HG03520 (cell line): ENCODE results near the gene ADAMTS14.

Experiments used
- ATAC-seq: cut with Tn5 transposase; IDR thresholded peaks from one replicate; pipeline ENCODE4 v1.9.1; 2021; ENCODE audit warnings: mild to moderate bottlenecking, moderate library complexity; ENCODE audit not compliant: unreplicated experiment

Gene ADAMTS14

GRCh38 chr10:70673929-70674559 is 1.7 kb downstream of the ADAMTS14 start:
- no peak for ATAC-seq

DNA sequence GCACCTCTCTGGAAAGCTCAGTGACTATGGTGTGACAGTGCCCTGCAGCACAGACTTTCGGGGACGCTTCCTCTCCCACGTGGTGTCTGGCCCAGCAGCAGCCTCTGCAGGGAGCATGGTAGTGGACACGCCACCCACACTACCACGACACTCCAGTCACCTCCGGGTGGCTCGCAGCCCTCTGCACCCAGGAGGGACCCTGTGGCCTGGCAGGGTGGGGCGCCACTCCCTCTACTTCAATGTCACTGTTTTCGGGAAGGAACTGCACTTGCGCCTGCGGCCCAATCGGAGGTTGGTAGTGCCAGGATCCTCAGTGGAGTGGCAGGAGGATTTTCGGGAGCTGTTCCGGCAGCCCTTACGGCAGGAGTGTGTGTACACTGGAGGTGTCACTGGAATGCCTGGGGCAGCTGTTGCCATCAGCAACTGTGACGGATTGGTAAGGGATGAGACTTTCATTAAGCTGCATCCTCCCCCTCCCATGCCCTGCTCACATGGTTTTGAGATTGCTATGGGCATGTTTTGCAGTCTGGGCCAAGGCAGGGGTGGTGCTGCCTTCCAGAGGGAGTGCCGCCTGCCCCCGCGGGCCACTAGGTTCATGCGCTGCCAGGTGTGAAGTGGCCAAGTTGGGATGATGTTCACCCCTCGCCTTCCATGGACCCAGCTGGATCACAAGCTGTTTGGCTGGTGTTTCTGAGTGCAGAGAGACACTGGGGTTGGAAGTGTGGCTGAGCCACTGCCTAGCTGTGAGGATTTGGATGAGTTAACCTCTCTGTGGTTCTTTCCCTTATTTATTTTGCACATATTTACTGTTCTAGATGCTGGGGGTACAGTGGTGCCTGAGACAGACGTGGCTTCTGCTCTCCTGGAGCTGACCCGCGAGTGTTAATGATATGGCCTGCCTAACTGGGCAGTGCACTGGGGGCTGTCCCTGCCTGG is 2.5 kb downstream of the ADAMTS14 start:
- no peak for ATAC-seq

- no peak for ATAC-seq
Observed at GRCh38 chr10:70675496-70676161, 3.3 kb downstream of the ADAMTS14 start.

GRCh38 chr10:70676511-70676910 is 4.2 kb downstream of the ADAMTS14 start:
- no peak for ATAC-seq

DNA sequence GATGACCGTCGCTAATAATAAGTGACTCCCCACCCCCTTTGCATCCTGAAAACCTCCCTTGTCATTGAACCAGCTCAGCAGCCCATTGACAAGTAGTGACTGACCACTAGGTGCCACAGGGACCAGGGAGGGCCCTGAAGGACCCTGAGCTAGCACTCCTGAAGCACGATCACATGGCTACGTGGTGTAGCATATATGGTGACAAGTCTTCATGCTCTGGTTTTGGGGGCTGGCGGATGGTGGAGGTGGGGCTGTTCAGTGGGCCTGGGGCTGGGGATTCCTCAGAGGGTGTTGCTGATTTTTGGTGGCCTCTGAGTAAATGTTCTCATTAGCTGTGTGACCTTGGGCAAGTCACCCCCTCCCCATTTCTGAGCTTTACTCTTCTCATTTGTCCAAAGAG is 4.7 kb downstream of the ADAMTS14 start:
- ATAC-seq = no peak

GRCh38 chr10:70677620-70678249 is 5.4 kb downstream of the ADAMTS14 start:
- no peak for ATAC-seq

DNA sequence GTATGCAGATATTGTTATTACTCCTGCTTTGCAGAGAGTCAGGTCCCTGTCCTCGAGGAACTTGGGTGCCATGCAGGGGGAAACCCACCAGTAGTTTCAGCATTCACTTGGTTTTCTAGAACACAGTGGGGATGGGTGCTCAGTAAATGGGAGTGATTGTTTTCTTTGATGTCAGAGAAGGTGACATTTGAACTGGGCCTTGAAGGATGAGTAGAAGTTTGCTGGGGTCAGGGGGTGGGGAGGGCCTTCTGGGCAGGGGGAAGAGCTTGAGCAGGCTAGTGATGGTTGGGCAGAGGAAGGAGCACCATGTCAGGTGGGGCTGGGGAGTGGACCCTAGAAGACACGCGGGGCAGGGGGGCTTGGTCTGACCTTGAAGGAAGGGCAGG is 5.9 kb downstream of the ADAMTS14 start:
- ATAC-seq = no peak

DNA sequence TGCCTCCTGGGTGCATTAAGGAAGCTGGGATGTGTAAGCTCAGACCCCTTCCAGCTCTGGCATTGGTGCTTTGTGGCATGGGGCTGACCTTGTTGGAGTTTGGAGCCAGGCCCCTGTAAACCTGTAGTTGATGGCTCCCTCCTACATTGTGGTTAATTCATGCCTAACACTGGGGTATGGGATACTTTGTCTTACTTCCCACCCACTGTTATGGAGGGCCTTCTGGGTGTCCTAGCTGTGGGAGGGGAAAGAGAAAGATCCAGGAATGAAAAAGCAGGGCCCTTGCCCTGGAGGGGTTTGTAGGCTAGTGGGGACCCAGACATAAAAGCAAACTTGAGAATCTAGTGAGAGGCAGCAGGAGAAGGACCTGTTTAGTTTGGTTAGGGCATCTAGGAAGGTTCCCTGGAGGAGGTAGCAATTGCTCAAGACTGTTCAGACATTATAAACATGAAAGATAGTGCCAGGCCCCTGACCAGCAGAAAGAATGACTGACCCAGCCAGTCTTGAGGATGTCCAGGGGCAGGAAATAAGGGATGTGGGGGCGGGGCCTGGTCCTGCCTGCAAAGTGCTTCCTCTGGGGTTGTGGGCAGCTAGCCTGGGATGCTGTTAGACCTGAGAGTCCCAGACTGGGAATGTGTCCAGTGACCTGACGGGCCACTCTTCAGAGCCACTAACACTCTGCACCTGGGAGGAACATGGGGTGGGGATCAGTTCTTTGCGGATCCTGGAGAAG is 6.6 kb downstream of the ADAMTS14 start:
- no peak for ATAC-seq

- no peak for ATAC-seq
Observed at GRCh38 chr10:70679498-70679897, 7.2 kb downstream of the ADAMTS14 start.

DNA sequence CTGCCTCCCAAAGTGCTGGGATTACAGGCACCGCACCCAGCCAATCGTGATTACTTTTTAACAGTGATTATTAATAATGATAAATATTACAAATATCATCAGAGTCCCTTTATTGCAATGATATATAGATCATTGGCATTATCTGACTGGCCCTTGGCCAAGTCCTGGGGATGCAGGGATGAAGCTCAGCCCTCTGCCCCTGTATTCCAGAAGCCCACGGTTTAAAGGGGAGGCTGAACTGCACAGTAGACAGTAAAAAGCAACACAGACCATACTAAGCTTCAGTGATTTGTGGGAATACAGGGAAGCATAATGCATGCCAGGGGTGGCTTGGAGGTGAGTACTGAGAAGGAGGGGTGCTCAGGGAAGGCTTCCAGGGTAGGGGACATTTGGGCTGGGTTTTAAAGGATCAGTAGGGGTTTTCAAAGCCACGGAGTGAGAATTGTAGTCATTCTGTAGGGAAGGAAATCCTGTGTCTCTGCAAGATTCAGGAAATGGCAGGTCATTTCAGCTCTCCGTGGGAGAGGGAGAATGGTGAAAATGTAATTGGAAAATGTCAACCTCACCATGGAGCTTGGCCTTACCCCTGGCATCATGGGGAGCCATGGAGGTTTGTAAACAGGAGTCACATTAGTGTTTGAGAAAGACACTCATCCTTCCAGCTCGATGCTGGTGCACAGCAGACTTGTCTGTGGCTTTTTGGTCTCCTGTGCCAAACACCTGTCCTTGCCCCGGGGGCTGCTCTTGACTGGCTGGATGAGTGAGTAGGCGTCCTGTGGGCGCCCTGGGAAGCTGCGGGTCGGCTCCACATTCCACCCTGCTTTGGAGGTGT is 8.8 kb downstream of the ADAMTS14 start:
- ATAC-seq = no peak

GRCh38 chr10:70681731-70682005 is 9.4 kb downstream of the ADAMTS14 start:
- no peak for ATAC-seq

GRCh38 chr10:70682920-70683600 is 10.8 kb downstream of the ADAMTS14 start:
- ATAC-seq = no peak

DNA sequence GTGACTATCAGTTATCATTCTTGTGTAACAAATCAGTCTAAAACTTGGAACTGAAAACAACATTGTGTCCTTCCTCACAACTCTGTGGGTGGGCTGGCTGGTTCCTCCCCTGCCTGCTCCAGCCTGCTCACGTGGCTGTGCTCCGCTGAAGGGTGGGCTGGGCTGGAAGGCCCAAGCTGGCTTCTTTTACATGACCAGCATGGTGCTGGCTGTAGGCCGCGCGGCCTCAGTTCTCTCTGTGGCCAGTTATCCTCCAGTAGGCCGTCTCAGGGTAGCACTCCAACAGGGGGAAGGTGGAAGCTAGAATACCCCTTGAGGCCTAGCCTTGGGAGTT is 11.3 kb downstream of the ADAMTS14 start:
- ATAC-seq = no peak

DNA sequence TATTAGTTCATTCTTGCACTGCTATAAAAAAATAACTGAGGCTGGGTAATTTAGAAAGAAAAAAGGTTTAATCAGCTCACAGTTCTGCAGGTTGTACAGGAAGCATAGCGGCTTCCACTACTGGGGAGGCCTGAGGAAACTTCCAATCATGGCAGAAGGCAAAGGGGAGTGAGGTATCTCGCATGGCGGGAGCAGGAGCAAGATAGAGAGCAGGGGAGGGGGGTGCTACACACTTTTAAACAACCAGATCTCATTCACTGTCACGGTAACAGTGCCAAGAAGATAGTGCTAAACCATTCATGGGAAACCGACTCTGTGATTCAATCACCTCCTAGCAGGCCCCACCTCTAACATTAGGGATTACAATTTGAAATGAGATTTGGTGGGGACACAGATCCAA is 11.6 kb downstream of the ADAMTS14 start:
- no peak for ATAC-seq

DNA sequence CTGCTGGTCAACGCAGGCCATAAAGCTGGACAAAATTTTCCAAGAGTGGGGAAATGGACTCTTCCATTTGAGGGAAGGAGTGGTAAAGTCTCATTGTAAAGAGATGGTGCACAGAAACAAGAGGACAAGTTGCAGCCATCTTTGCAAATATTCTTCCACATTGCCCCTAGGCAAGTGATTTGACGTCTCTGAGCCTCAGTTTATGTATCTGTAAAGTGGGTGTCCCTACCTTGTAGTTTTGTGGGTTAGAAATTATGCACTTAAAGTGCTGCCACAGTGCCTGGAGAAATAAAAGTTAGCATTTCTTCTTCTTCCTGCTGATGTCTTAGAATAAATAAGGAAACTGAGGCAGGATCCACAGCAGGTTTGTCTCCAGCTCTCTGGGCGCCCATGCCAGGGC is 12.1 kb downstream of the ADAMTS14 start:
- ATAC-seq = no peak

DNA sequence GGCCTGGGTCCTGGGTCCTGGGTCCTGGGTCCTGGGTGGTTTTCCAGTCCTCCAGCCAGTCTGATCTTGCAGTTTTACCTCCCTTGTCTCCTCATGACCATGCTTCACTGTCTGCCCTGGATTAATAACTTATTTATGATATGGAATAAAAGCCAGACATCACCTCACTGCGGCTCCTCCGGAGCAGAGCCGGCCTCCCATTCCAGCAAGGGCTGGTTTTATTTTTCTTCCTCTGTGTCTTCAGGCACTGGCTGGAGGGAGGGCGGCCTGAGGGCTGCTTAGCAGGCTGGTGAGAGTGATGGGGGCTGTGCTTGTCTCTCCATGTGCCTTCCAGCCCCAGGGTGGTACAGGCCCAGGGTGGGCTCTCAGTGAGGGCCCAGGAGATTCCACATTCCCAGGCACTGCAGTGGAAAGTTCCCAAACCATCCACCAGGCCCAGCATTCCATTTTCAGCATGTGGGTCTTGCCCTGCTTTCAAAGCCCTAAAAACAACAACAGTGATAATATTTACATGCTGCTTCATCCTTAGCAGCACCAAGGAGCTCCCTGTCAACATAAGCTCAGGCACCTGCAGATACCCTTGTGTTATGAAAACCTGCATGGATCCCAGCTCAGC is 12.6 kb downstream of the ADAMTS14 start:
- ATAC-seq = no peak

- ATAC-seq = no peak
Observed at GRCh38 chr10:70685455-70685911, 13.2 kb downstream of the ADAMTS14 start.

- ATAC-seq = no peak
Observed at GRCh38 chr10:70688828-70689227, 16.5 kb downstream of the ADAMTS14 start.

DNA sequence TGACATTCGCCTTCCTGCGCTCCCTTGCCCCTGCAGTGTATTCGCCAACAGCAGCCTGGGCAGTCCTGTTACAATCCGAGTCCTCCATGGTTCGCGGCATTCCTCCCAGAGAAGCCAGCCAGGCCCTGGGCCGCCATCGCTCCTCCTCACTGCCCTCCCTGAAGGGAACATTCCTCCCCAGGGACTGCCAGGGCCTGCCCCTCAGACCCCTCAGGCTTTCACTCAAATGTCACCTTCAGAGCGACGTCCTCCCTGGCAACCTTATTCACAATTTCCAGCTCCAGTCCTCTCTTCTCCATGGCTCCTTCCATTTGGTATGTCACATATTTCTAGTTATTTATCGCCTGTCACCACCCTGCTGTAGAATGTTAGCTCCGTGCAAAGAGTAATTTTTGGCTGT is 17.4 kb downstream of the ADAMTS14 start:
- ATAC-seq = no peak
